ENCODE data around the gene DIDO1.

DIDO1 gene

DNA sequence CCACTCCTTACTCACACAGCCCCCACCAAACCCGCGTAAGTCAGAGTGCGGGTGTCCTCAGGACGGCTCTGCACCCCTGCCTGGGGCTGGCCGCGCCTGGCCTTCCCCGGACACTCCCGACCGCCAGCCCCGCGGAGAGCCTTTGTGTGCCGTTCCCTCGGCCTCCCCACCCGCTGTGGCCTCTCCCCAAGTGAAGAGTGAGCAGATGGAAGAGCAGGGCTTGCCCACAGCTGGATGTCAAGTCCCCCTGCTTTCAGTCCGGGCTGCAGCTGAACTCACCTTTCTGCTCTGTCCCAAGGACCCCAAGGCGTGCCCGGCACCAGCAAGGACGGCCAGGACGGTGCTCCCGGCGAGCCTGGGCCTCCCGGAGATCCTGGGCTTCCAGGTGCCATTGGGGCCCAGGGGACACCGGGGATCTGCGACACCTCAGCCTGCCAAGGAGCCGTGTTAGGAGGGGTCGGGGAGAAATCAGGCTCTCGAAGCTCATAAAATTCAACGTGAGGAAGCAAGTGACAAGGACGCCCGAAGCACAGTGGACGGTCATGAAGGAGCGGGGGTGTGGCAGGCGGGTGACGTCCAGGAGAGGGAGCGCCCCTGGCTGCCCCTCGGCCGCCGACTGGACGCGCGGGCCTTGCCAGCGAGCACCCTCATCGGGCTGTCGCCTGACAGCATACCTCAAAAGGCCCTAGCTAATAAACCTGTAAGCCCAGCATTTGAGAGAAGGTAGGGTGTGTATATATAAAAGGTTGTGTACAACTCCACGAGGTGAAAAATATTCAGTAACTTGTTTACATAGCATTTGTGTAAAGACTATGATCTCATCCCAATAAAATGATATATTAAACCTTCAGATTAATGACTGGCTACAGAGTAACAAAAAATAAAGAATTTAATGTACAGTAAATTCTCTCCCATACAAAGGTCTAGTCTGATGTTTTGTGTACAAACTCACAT, 85.8 kb downstream of the DIDO1 start:
- no peak for DNase-seq (ENCODE audit: extremely low read depth in 1 of 2, low read depth in 1 of 2)

DNA sequence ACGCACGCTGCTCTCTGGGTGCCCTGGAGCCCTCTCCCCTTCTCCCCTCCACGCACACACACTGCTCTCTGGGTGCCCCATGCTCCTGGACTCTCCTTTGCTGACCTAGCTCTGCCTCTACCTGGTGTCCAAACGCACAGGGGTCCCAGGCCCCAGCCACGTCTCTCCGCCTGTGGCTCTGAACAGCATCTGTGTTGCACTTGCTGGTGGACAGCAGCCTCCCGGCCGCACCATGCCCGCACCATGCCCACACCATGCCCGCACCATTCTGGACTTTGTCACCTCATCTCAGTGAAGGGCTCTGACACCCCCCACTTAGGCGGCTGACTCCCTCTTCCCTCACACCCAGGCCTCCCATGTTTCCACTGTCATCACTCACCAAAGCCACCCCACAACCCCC, 86.5 kb downstream of the DIDO1 start:
- no peak for DNase-seq (ENCODE audit: extremely low read depth in 1 of 2, low read depth in 1 of 2)

DNA sequence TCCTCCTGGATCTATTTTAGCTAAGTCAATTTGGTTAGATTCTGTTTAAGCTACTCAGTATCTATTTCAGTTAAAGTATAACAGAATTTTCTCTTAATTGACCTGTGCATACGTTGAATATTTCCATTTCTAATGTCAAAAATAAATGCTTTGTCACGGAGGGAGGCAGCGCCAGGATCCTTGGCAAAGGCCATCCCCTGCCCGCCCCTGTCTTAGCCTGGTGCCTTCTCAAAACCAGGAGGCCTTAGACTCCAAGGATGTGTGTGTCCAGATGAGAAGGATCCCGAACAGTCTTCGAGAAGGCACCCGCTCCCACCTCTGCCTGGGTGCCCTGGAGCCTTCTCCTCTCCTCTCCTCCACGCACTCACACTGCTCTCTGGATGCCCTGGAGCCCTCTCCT, 87.0 kb downstream of the DIDO1 start:
- no peak for DNase-seq (ENCODE audit: extremely low read depth in 1 of 2, low read depth in 1 of 2)

DNA sequence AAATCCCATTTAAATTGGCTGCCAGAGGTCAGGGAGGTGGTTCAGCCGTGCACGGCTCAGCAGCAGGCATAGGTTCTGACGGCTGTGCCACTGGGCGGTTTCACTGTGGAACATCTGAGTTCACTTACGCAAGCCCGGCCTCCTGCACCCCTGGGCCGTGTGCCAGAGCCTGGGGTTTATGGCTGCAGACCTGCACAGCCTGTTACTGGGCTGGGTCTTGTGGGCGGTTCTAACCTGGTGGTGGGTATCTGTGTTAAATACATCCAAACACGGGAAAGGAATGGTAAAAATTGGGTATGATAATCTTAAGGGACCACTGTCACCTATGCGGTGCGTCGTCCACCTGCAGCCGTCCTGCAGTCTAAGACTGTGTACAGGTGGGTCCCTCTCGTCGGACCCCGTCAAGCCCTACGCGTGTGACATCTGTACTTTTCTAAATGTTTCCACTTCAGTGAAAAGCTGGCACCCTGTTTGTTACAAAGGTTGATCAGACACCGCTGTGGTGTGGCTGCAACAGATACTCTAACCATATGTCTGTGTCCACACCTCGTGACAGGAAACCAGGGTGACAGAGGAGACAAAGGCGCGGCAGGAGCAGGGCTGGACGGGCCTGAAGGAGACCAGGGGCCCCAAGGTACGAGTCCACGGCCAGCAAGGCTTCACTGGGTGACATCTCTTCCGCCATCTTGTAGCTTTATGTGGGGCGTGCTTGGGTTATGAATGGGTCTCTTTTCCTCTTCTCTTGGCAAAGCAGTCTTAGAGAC, 88.0 kb downstream of the DIDO1 start:
- no peak for DNase-seq (ENCODE audit: extremely low read depth in 1 of 2, low read depth in 1 of 2)

DNA sequence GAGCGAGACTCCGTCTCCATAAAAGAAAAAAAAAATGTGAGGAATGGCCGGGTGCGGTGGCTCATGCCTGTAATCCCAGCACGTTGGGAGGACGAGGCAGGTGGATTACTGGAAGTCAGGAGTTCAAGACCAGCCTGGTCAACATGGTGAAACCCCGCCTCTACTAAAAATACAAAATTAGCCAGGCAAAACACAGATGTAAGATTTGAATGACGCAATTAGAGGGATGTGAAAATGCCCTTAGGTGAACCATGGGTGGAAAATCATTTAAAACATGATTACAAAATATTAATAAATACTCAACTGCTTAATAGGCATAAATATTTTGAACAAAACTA, 88.5 kb downstream of the DIDO1 start:
- no peak for DNase-seq (ENCODE audit: extremely low read depth in 1 of 2, low read depth in 1 of 2)

DNA sequence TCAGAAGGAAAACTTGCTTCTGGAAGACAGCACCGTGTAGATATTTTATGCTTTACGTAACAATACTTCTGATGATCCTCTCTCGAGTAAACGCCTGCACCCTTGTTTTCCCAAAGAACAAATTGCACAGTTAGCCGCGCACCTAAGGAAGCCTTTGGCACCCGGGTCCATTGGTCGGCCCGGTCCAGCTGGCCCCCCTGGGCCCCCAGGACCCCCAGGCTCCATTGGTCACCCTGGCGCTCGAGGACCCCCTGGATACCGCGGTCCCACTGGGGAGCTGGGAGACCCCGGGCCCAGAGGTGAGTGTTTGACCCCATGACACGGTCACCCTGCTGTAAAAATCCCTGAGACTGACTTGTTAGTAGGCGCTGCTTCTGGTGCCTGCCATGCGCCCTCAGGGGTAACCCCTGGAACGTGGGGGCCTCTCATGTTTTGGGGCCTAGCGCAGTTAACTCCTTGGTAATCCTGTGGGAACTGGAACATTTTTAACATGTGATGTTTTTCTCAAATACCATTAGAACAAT, 89.3 kb downstream of the DIDO1 start:
- no peak for DNase-seq (ENCODE audit: extremely low read depth in 1 of 2, low read depth in 1 of 2)

DNA sequence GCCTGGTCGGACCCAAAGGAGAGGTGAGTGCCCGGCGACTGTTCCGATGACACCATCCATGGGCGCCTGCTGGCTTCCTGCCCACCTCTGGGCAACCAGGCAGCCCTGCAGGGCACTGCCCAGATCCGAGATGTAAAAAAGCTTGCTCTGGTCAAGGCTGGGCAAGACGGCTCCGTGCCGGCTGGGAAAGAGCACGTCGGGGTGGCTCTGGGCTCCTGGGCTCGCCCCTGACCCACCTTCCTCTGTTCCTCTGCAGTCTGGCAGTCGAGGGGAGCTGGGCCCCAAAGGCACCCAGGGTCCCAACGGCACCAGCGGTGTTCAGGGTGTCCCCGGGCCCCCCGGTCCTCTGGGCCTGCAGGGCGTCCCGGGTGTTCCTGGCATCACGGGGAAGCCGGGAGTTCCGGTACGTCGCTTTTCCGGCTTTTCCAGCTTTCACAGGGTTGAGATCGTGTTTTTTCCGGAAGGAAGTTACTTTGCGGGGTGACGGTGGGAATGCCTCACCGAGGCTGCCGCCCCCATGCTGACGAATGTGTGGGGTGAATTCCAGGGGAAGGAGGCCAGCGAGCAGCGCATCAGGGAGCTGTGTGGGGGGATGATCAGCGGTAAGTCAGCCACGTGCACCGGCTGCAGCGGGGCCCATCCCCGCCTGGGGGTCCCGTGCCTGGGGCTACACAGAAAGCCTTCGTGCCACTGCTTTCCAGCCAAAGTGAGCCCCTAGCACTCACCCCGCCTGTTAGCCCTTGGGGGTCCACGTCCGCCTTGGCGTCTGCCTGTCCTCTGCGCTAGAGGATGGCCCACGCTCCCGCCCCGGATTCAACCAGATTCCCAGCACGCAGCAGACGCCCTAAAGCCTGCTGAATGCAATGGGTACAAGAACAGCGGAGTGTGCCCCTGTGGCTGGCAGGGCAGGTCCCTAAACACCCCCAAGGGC, 90.1 kb downstream of the DIDO1 start:
- DNase-seq (ENCODE audit: extremely low read depth in 1 of 2, low read depth in 1 of 2) = no peak

DNA sequence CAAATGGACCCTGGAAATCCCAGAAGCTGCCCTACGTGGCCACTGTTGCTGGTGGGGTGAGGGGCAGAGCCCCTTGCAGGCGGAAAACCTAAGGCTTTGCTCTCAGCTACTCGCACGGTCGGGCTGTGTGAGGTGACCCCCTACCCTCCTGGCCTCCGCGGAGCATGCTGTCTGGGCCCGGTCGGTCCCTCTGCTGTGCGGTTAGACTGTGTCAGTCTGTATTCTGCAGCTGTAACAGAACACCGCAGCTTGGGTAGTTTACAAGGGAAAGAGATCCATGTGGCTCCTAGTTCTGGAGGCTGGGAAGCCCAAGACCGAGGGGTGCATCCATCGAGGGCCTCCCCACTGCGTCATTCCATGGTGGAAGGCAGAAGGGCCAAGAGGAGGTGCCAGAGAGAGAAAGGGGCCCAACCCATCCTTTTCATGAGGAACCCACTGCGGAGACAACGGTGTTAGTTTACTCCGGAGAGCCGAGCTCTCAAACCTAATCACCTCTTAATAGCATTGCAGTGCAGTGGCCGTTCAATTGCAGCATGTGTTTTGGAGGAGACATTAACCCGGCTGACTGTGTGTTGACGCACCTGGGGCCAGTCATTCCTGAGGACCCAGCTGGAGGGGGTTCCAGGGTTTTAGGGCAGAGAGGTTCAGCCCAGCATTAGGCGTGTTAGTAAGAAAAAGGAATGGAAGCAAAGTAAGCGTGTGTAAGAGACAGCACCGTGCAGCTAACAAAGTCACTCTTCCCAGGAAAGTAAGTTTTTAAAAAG, 91.2 kb downstream of the DIDO1 start:
- DNase-seq (ENCODE audit: extremely low read depth in 1 of 2, low read depth in 1 of 2) = no peak

DNA sequence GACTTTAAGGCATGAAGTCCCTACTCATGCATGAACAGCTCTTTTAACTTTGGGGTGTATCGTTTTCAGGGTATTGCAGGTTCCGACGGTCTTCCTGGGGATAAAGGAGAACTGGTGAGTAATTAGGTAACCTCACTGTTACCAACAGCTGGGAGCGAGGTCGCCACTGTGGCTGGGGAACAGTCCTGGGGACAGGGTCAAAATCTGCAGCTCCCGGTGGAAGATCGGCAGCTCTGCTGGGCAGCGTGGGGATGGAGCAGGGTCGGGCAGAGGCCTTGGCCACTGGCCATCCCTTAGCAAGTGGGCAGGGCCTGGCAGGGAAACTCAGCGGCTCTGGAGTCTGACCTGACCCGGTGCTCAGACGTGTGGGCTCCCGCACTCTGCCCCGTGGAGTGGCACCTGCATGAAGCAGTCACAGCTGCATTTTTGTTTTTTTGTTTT, 93.3 kb downstream of the DIDO1 start:
- DNase-seq (ENCODE audit: extremely low read depth in 1 of 2, low read depth in 1 of 2) = no peak

DNA sequence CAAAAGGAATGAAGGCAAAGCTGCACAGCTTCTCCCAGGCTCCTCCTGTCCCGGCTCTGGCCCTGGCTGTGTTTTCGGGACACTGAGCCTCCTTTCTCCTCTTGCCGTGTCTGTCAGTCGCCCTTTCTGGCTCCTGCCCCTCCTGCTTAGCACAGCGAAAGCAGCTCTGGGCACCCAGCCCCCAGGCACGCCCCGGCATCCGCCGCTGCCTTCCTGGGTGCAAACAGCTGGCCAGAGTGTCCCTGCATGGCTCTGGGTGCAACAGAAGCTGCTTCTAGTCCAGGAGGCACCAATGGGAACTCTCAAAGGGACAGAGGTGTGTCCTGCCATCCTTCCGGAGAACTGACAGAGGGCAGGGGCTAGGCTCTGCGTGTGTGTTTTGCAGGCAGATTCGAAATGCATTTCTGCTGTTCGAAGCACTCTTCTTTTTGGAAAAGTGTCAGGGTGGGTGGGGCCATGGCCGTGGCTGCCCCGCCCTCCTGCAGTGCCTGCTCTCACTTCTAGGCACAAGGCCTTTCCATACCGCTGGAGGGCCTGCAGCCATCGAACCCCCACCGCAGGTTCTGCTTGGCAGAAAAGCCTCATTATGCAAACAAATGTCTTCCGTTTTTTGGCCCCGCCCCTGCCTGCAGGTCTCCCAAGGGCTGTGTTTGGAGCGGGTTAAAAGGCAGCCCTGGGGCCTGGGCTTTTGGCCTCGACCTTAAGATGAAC, 93.9 kb downstream of the DIDO1 start:
- DNase-seq (ENCODE audit: extremely low read depth in 1 of 2, low read depth in 1 of 2) = peak in 1 of 2 donors; percentile 28

DNA sequence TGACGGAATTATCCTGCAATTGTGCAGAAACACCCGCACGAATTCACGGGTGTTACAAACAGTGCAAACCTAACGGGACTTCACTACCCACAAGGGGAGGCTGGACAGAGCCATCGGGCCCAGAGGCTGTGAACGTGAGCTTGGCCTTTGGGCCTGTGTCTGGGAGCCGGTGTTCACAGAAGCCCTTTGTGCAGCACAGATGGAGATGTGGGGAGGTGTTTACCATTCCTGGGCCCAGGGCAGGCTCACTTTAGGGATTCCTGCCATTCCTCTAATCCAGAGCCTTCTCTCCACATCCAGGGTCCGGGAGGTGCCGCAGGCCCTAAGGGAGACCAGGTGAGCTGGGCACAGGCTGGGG, 94.5 kb downstream of the DIDO1 start:
- DNase-seq (ENCODE audit: extremely low read depth in 1 of 2, low read depth in 1 of 2) = no peak

DNA sequence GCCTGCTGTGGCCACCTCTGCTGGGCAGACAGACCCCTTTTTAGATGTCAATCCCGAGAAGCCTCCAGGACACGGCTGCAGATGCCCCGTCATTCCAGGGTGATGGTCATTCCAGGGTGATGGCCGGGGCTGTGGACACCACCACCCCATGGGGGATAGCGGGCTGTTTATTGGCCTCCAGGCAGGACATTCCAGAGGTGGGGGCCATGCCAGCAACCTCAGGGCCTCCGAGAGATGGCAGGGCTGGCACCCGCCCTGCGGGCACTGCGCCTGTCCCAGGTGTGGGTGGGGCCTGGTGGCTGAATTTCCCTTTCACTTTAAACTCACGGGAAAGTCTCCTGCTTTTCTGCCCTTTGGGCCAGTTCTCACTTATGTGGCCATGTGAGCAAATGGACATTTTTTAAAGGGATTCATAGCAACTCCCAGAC, 94.9 kb downstream of the DIDO1 start:
- DNase-seq (ENCODE audit: extremely low read depth in 1 of 2, low read depth in 1 of 2) = no peak

DNA sequence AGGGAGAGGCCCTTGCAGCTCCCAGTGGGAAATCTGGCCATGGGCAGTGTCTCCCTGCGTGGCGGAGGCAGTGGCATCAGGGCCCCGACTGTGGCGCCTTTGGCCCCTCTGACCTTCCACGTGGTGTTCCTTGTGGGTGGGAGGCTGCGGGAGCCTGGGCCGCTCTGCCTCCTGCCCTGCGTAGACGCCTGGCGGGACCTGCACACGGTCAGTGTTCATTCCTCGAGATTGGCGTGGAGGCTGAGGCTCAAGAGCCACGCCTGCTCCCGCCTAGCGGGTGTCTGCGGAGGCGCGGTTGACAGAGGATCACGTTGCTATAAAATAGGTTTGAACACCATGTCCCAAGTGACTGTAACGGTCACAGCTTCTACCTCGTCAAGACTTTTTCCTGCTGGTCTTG, 95.5 kb downstream of the DIDO1 start:
- no peak for DNase-seq (ENCODE audit: extremely low read depth in 1 of 2, low read depth in 1 of 2)

DNA sequence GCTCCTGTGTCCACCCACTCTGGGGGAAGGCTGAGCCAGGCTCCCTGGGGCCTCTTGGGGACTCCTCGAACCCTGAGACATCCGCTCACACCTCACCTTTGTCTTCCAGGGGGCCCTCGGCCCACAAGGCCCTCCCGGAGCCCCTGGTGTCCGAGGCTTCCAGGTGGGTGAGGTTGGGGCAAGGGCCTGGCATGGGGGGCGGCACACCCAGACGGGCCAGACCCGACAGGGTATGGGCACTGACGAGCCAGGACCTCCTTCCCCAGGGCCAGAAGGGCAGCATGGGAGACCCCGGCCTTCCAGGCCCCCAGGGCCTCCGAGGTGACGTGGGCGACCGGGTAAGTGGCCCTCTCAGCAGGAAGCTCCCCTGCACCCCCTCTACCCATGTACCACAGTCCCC, 96.1 kb downstream of the DIDO1 start:
- no peak for DNase-seq (ENCODE audit: extremely low read depth in 1 of 2, low read depth in 1 of 2)

DNA sequence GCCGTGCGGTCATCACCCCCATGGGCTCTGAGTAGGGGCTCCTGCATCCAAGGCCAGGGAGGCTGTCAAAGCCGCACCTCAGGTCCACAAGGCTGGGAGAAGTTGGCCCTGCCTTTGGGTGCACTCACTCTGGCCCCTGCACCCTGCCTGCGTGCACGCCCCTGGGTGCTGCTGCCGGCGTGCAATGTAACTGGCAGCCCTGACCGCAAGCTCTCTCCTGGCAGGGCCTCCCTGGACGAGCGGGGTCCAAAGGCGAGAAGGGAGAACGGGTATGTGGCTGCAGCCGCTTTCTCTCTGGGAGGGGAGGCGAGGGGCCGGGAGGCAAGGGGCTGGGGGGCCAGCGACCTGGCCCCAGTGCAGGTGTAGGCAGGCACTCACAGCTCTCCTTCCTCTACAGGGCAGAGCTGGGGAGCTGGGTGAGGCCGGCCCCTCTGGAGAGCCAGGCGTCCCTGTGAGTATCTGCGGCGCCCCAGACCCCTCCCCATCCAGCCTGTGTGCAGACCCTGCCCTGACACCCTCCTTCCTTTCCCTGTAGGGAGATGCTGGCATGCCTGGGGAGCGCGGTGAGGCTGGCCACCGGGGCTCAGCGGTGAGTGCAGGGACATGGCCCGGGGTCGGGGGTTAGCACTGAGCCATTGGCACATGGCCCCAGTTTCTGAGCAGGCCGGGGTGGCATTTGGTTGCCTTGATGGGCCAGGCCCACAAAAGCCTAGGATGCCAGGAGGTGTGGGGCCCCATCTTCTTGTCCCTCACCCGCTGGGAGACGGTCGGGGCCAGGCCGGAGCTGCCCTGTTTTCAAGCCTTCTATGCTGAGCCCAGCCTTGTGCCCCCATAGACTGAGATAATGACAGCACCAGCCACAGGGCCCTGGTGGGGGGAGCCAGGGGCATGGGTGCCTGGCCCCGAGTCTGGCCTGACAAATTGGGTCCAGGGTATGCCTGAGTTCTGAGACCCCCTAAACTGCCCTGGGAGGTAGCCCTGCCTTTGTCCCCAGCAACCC, 96.8 kb downstream of the DIDO1 start:
- DNase-seq (ENCODE audit: extremely low read depth in 1 of 2, low read depth in 1 of 2) = no peak

DNA sequence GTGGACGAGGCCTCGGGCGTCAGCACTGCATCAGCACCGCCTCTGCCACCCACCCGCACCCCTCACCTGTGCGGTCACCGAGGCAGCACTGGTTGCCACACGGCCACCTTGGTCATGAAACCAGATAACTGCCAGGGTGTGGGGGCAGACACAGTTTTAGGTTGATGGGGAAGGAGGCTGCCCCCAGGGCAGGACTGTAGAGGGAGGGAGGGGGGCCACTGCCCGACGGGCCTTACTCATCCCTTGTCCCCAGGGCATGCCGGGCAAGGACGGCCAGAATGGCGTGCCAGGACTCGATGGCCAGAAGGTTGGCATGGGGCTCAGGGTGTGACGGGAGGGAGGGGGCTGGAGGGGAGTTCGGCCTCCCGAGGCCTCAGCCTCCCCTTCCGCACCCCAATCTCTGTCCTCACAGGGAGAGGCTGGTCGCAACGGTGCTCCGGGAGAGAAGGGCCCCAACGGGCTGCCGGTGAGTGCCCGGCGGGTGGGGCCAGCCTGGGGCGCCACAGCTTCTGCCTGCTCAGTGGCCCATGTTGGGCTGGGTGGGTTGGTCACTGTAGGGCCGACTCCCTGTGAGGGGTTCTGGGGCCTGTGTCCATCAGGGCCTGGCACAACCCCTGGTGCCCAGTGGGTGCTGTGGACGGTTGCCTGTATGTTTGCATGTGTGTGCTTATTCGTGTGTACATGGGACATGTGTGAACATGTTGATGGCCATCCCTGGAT, 97.6 kb downstream of the DIDO1 start:
- DNase-seq (ENCODE audit: extremely low read depth in 1 of 2, low read depth in 1 of 2) = no peak

DNA sequence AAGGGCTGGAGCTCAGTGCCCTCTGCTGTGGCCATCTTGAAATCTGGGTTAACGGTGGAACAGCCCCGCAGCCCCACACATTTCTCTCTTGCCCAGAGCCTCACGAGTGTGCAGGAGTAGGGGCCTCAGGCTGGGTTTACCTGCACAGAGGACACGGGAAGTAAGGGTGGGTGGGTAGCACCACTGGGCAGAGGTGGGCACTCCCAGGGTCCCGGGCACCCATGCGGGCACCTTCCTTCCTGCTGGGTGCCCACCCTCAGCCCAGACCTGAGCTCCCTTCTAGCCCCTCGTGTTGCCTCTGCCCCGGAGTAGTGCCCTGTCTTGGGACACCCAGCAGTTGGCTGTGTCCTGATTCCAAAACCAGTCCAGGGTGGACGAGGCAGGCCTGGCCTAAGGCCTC, 98.3 kb downstream of the DIDO1 start:
- DNase-seq (ENCODE audit: extremely low read depth in 1 of 2, low read depth in 1 of 2) = no peak

Measured in stimulated activated CD8-positive, alpha-beta memory T cell treated with anti-CD3 and anti-CD28 coated beads, Interleukin-7, amount 100 ng/mL, for 48 hours (primary cell).